ENCODE results near the gene RELT. TPM values are rescaled to one million over a fixed set of nuclear protein-coding genes. Genes with fewer than 3 reads are reported as not detected.

Gene RELT
- total RNA-seq, 1 donor from 2014 or later: 9.4 TPM

GRCh38 chr11:73386546-73386945 is 10.3 kb downstream of the RELT start:
- no peak for DNase-seq (ENCODE audit: low spot score)
- intact Hi-C loops (cut with DNase I): no loop called here
- no peak for ATAC-seq

GRCh38 chr11:73387594-73388264 is 11.5 kb downstream of the RELT start:
- DNase-seq (ENCODE audit: low spot score) (no peak), ATAC-seq (no peak)
- intact Hi-C loops (cut with DNase I): no loop called here

GRCh38 chr11:73388265-73389133 is 12.3 kb downstream of the RELT start:
- DNase-seq (ENCODE audit: low spot score): no peak
- ATAC-seq: no peak
- intact Hi-C loops (cut with DNase I): no loop called here

GRCh38 chr11:73389134-73389525 is 12.9 kb downstream of the RELT start:
- DNase-seq (ENCODE audit: low spot score) (no peak), ATAC-seq (no peak)
- intact Hi-C loops (cut with DNase I): no loop called here

- DNase-seq (ENCODE audit: low spot score) (no peak), ATAC-seq (no peak)
- intact Hi-C loops (cut with DNase I): loop anchor here (5.0 kb wide), 1 partner anchor 93 kb away; no protein-coding TSS in a partner anchor
These were observed 13.7 kb downstream of the RELT start for GRCh38 chr11:73389916-73390315.

GRCh38 chr11:73390601-73391565 is 14.7 kb downstream of the RELT start:
- intact Hi-C loops (cut with DNase I): loop anchor here (5.0 kb wide), 1 partner anchor 94 kb away; no protein-coding TSS in a partner anchor
- ATAC-seq (no peak), DNase-seq (ENCODE audit: low spot score) (no peak)

- no peak for DNase-seq (ENCODE audit: low spot score)
- intact Hi-C loops (cut with DNase I): loop anchor here (5.0 kb wide), 1 partner anchor 94 kb away; no protein-coding TSS in a partner anchor
- no peak for ATAC-seq
These were observed 15.5 kb downstream of the RELT start for GRCh38 chr11:73391665-73392064.

GRCh38 chr11:73392108-73393010 is 16.2 kb downstream of the RELT start:
- DNase-seq (ENCODE audit: low spot score): no peak
- intact Hi-C loops (cut with DNase I): loop anchor here (5.0 kb wide), 1 partner anchor 95 kb away; no protein-coding TSS in a partner anchor
- ATAC-seq: no peak

- DNase-seq (ENCODE audit: low spot score) (no peak), ATAC-seq (no peak)
- intact Hi-C loops (cut with DNase I): loop anchor here (5.0 kb wide), 1 partner anchor 96 kb away; no protein-coding TSS in a partner anchor
These were observed 16.8 kb downstream of the RELT start for GRCh38 chr11:73393011-73393380.

- intact Hi-C loops (cut with DNase I): loop anchor here (5.0 kb wide), 1 partner anchor 96 kb away; no protein-coding TSS in a partner anchor
- peak; percentile 85 for DNase-seq (ENCODE audit: low spot score)
- ATAC-seq: peak; percentile 75
These were observed 17.5 kb downstream of the RELT start for GRCh38 chr11:73393479-73394415.

GRCh38 chr11:73394416-73395296 is 18.5 kb downstream of the RELT start:
- intact Hi-C loops (cut with DNase I): loop anchor here (5.0 kb wide), 1 partner anchor 97 kb away; no protein-coding TSS in a partner anchor
- no peak for DNase-seq (ENCODE audit: low spot score)
- ATAC-seq: no peak

- intact Hi-C loops (cut with DNase I): no loop called here
- ATAC-seq (no peak), DNase-seq (ENCODE audit: low spot score) (no peak)
These were observed 19.4 kb downstream of the RELT start for GRCh38 chr11:73395297-73396208.

GRCh38 chr11:73396251-73396930 is 20.2 kb downstream of the RELT start:
- no peak for ATAC-seq

GRCh38 chr11:73396985-73397384 is 20.8 kb downstream of the RELT start:
- DNase-seq (ENCODE audit: low spot score): no peak
- intact Hi-C loops (cut with DNase I): no loop called here
- ATAC-seq: no peak

More at GRCh38 chr11:73396251-73396930, 20.2 kb downstream of the RELT start:
- intact Hi-C loops (cut with DNase I): no loop called here
- DNase-seq (ENCODE audit: low spot score): no peak

All from sciatic nerve (tissue), 2 donors.